ENCODE results near the gene DOCK11. TPM values are rescaled to one million over a fixed set of nuclear protein-coding genes. Genes with fewer than 3 reads are reported as not detected.
"Not testable (repeated sequence)": the region's sequence is repeated elsewhere in the genome, so short reads cannot be mapped to it uniquely, and the experiment has no call there.

Gene DOCK11
- total RNA-seq, 8 experiments from 2014 or later, result 13.6 to 58.2 (median 22.5) TPM

DNA sequence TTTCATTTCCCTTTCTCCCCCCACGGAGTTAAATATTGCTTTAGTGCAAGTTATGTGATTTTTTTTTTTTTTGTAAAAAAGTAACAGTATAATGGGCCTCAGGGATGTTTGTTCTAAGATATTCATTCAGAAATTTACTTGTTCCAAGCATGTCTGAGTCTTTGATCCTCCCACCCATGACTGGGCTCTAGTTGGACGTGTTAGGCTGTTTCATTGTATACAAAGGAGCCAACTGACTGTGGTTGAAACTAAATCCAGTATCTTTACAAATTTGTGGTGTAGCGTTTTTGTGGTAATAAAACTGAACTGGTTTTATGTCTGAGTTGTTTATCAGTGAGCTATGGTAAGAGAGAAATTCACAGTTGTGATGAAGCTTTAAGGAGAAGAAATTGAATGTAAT is 74.1 kb downstream of the DOCK11 start:
- peaks cover 0 to 11% of the 10 kb centered on the region in 2 donors for H3K4me1 ChIP-seq (replicated peaks in 1 of 2)
- ATAC-seq (replicated peaks in 6 of 8), result peak in 2 of 8 experiments; percentile 23 to 28
- H3K27ac ChIP-seq, result peak overlapping the region in 1 of 2 donors; percentile 5
- 38 to 100% (median 88%) methylated on average over 1 to 3 of the region's 3 CpGs; no CpG with 5 or more reads in 3 of the 10 experiments for WGBS, 10 experiments
- no peak overlapping the region for H3K4me3 ChIP-seq
- in situ Hi-C loops (cut with MboI; ENCODE audit: low pct_unique_long_range_greater_than_20kb in 2 of 9, low sequenced_read_pairs in 9 of 9, unreplicated experiment in 9 of 9), result no loop called here

DNA sequence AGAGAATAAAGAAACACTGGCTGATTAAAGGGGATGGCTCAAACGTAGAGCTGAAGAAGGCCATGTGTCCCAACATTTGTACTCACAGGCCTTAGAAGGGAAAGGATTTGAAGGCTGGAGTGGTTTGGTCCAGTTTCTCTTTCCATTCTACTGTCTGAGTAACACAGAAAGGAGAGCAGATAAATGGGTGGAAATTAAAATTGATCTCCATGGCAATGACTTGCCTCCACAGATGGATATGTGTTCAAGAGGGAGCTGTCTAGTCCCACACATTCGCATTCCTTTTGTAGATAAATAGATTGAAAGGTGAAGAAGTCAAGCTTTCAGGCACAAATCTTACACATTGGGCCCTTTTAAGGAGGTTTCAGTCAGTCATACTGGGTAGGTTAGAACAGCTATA is 74.6 kb downstream of the DOCK11 start:
- in situ Hi-C loops (cut with MboI; ENCODE audit: low pct_unique_long_range_greater_than_20kb in 2 of 9, low sequenced_read_pairs in 9 of 9, unreplicated experiment in 9 of 9), result no loop called here
- no peak overlapping the region for H3K4me3 ChIP-seq
- ATAC-seq (replicated peaks in 6 of 8), result peak in 4 of 8 experiments; percentile 38 to 87 (median 61)
- no peak overlapping the region for H3K27ac ChIP-seq
- 6% methylated on average over 2 of the region's 2 CpGs; no CpG with 5 or more reads in 9 of the 10 experiments for WGBS, 10 experiments
- peaks cover 0 to 11% of the 10 kb centered on the region in 2 donors for H3K4me1 ChIP-seq (replicated peaks in 1 of 2)

DNA sequence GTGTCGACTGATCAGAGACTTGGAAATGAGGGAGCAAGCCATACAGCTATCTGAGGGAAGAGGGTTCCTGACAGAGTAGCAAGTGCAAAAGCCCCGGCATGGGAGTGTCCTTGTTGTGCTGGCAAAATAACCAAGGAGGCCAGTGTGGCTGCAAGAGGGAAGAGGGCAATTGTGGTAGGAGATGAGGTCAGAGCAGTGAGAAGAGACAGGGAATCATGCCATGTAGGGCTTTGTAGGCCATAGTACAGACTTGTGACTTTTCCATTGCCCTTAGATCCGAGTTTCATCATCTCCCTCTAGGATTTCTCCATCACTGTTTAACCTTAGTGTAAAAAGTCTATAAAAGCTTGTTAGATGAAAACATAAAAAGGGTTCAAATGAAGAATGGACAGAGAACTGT is 76.2 kb downstream of the DOCK11 start:
- Histone ChIP-seq H3K27ac (no peak overlapping the region), H3K4me1 (replicated peaks in 1 of 2) (peaks cover 0 to 11% of the 10 kb centered on the region in 2 donors), H3K4me3 (no peak overlapping the region)
- in situ Hi-C loops (cut with MboI; ENCODE audit: low pct_unique_long_range_greater_than_20kb in 2 of 9, low sequenced_read_pairs in 9 of 9, unreplicated experiment in 9 of 9), result no loop called here
- ATAC-seq (replicated peaks in 6 of 8), result no peak
- WGBS, 10 experiments, result 89 to 100% methylated on average over 1 of the region's 3 CpGs; no CpG with 5 or more reads in 8 of the 10 experiments

DNA sequence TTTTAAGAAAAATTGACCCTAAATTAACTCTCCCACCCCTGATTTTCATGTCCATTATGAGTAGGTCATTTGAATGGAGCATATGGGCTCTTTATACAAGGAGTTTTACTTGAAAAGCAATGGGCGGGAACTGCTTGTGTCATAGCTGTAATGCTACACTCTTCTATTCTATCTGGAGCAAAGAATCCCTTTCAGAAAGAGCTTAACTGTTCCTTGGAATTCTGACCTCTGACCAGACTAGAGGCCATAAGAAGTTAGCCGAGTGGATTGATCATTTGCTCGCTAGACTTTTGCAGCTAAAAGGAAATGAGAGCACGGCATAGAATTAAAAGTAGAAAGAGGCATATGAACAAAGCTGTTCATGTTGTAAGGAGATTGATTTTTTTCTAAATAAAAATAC is 79.1 kb downstream of the DOCK11 start:
- no peak for ATAC-seq (replicated peaks in 6 of 8)
- WGBS, 10 experiments, result 0 to 100% (median 42%) methylated on average over 1 to 4 of the region's 4 CpGs; no CpG with 5 or more reads in 3 of the 10 experiments
- no peak overlapping the region for H3K27ac ChIP-seq
- in situ Hi-C loops (cut with MboI; ENCODE audit: low pct_unique_long_range_greater_than_20kb in 2 of 9, low sequenced_read_pairs in 9 of 9, unreplicated experiment in 9 of 9), result loop anchor here in 2 of 9 experiments (25.0 kb wide), 2 partner anchors 87 to 112 kb away; partner anchors contain the start of gene DOCK11 (in 1 of the 2)
- H3K4me1 ChIP-seq (replicated peaks in 1 of 2), result peaks cover 6 to 13% of the 10 kb centered on the region in 2 donors
- no peak overlapping the region for H3K4me3 ChIP-seq

DNA sequence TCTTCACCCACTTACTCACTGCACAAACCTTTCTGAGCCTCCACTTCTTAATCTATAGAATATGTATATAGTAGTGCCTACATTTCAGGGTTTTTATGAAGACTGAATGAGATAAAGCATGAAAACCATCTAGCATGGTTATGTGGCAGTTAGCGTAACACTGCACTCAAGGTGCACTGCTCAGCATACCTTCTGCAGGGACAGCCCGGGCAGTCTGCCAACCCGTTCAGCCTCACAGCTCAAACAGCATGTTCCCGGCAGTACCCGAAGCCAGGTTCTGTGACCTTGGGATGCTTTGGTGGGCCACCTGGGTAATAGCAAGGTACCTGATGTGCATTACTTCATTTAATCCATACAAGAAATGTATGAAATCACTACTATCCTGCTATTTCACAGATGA is 81.4 kb downstream of the DOCK11 start:
- in situ Hi-C loops (cut with MboI; ENCODE audit: low pct_unique_long_range_greater_than_20kb in 2 of 9, low sequenced_read_pairs in 9 of 9, unreplicated experiment in 9 of 9), result loop anchor here in 2 of 9 experiments (25.0 kb wide), 2 partner anchors 90 to 115 kb away; partner anchors contain the start of gene DOCK11 (in 1 of the 2)
- Histone ChIP-seq H3K27ac (no peak overlapping the region), H3K4me1 (replicated peaks in 1 of 2) (peaks cover 6 to 7% of the 10 kb centered on the region in 2 donors), H3K4me3 (no peak overlapping the region)
- 60 to 100% (median 85%) methylated on average over 1 to 4 of the region's 5 CpGs; no CpG with 5 or more reads in 6 of the 10 experiments for WGBS, 10 experiments
- peak in 1 of 8 experiments; percentile 37 for ATAC-seq (replicated peaks in 6 of 8)

DNA sequence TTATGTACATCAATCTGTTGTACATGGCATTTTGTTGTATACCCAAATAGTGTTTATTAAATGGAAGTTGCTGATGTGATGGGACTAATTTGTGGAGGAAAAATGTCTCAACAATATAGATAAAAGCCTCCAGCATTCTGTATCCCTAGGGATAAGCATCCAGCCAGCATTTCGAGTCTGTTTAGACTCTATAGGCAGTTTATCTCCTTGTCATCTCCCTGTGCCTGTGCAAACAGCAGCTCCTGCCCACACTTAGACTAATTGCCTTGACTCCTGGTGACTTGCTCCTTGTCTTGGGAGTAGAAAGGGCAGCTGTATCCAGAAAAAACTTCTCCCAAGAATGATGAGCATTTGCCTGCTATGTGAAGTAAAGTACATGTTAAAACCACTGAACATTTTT is 83.8 kb downstream of the DOCK11 start:
- H3K27ac ChIP-seq, result no peak overlapping the region
- 0% methylated on average over 1 of the region's 1 CpG; no CpG with 5 or more reads in 9 of the 10 experiments for WGBS, 10 experiments
- in situ Hi-C loops (cut with MboI; ENCODE audit: low pct_unique_long_range_greater_than_20kb in 2 of 9, low sequenced_read_pairs in 9 of 9, unreplicated experiment in 9 of 9), result loop anchor here in 2 of 9 experiments (25.0 kb wide), 2 partner anchors 92 to 117 kb away; partner anchors contain the start of gene DOCK11 (in 1 of the 2)
- ATAC-seq (replicated peaks in 6 of 8), result peak in 6 of 8 experiments; percentile 7 to 96 (median 83)
- H3K4me3 ChIP-seq, result no peak overlapping the region
- peaks cover 6 to 7% of the 10 kb centered on the region in 2 donors for H3K4me1 ChIP-seq (replicated peaks in 1 of 2)

DNA sequence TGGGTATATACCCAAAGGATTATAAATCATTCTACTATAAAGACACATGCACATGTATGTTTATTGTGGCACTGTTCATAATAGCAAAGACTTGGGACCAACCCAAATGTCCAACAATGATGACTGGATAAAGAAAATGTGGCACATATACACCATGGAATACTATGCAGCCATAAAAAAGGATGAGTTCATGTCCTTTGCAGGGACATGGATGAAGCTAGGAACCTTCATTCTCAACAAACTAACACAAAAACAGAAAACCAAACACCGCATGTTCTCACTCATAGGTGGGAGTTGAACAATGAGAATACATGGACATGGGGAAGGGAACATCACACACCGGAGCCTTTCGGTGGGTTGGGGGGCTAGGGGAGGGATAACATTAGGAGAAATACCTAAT is 87.3 kb downstream of the DOCK11 start:
- 49% methylated on average over 3 of the region's 3 CpGs; no CpG with 5 or more reads in 9 of the 10 experiments for WGBS, 10 experiments
- H3K4me3 ChIP-seq; H3K4me1 ChIP-seq (replicated peaks in 1 of 2); H3K27ac ChIP-seq; ATAC-seq (replicated peaks in 6 of 8): not testable (repeated sequence)
- in situ Hi-C loops (cut with MboI; ENCODE audit: low pct_unique_long_range_greater_than_20kb in 2 of 9, low sequenced_read_pairs in 9 of 9, unreplicated experiment in 9 of 9), result loop anchor here in 2 of 9 experiments (25.0 kb wide), 2 partner anchors 96 to 121 kb away; partner anchors contain the start of gene DOCK11 (in 1 of the 2)

DNA sequence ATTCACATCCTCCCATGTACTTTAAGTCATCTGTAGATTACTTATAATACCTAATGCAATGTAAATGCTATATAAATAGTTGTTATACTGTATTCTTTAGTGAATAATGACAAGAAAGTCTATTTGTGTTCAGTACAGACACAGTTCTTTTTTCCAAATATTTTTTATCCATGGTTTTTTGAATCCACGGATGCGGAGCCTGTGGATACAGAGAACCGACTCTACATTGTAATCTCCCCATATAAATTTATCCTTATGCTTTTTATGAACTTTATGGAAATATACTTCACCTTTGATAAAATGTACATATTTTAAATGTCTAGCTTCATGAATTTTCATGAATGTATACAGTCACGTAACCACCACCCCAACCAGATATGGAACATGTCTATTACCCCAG is 88.2 kb downstream of the DOCK11 start:
- Histone ChIP-seq H3K27ac (no peak overlapping the region), H3K4me1 (replicated peaks in 1 of 2) (peaks cover 6 to 7% of the 10 kb centered on the region in 2 donors), H3K4me3 (no peak overlapping the region)
- WGBS, 10 experiments, result 0 to 72% (median 46%) methylated on average over 1 to 4 of the region's 4 CpGs; no CpG with 5 or more reads in 6 of the 10 experiments
- peak in 1 of 8 experiments; percentile 76 for ATAC-seq (replicated peaks in 6 of 8)
- in situ Hi-C loops (cut with MboI; ENCODE audit: low pct_unique_long_range_greater_than_20kb in 2 of 9, low sequenced_read_pairs in 9 of 9, unreplicated experiment in 9 of 9), result loop anchor here in 2 of 9 experiments (25.0 kb wide), 2 partner anchors 96 to 121 kb away; partner anchors contain the start of gene DOCK11 (in 1 of the 2)

DNA sequence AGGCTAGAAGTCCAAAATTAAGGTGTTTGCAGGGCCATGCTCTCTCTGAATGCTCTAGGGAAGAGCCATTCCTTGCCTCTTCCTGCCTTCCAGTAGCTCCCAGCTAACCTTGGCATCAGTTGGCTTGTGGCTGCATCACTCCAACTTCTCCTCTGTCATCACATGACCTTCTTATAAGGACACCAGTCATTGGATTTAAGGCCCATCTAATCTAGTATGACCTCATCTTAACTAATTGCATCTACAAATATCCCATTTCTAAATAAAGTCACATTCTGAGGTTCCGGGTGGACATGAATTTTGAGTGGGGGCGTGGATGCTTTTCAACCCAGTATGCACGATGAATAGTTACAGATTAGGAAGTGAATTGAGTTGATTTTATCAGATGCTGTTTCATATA is 89.7 kb downstream of the DOCK11 start:
- Histone ChIP-seq H3K4me3 (no peak overlapping the region), H3K4me1 (replicated peaks in 1 of 2) (no peaks in the 10 kb centered on the region), H3K27ac (no peak overlapping the region)
- 17 to 100% (median 53%) methylated on average over 2 to 3 of the region's 3 CpGs; no CpG with 5 or more reads in 7 of the 10 experiments for WGBS, 10 experiments
- ATAC-seq (replicated peaks in 6 of 8), result peak in 2 of 8 experiments; percentile 22 to 37
- in situ Hi-C loops (cut with MboI; ENCODE audit: low pct_unique_long_range_greater_than_20kb in 2 of 9, low sequenced_read_pairs in 9 of 9, unreplicated experiment in 9 of 9), result loop anchor here in 2 of 9 experiments (25.0 kb wide), 2 partner anchors 98 to 123 kb away; partner anchors contain the start of gene DOCK11 (in 1 of the 2)

DNA sequence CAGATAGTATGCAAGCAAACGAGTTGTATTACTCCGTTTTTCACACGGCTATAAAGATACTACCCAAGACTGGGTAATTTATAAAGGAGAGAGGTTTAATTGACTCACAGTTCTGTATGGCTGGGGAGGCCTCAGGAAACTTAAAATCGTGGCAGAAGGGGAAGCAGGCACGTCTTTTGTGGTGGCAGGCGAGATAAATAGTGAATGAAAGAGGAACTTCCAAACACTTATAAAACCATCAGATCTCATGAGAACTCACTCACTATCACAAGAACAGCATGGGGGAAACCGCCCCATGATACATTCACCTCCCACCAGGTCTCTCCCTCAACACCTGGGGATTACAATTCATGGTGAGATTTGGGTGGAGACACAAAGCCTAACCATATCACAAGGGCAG is 90.6 kb downstream of the DOCK11 start:
- H3K27ac ChIP-seq; H3K4me1 ChIP-seq (replicated peaks in 1 of 2); ATAC-seq (replicated peaks in 6 of 8); H3K4me3 ChIP-seq: not testable (repeated sequence)
- in situ Hi-C loops (cut with MboI; ENCODE audit: low pct_unique_long_range_greater_than_20kb in 2 of 9, low sequenced_read_pairs in 9 of 9, unreplicated experiment in 9 of 9), result loop anchor here in 2 of 9 experiments (25.0 kb wide), 2 partner anchors 99 to 124 kb away; partner anchors contain the start of gene DOCK11 (in 1 of the 2)
- WGBS, 10 experiments, result 40 to 50% methylated on average over 1 to 4 of the region's 7 CpGs; no CpG with 5 or more reads in 8 of the 10 experiments

DNA sequence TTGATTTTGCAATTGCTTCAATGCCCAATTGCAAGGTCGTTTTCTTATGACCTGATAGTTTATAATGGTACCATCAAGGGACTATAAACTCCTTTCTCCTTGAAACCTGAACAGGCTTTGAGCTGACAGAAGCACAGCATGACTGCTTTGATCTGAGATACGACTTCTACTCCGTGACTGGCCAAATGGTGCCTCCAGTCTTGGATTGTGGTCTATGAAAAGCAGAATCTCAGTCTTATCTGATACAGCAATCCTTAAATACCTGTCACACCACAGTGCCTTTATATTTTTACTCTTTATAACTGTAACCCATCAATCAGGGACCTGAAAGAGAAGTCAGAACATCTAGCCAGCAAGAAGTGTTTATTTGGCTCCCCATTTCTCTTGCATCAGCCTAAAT is 93.1 kb downstream of the DOCK11 start:
- ATAC-seq (replicated peaks in 6 of 8), result no peak
- H3K27ac ChIP-seq, result no peak overlapping the region
- in situ Hi-C loops (cut with MboI; ENCODE audit: low pct_unique_long_range_greater_than_20kb in 2 of 9, low sequenced_read_pairs in 9 of 9, unreplicated experiment in 9 of 9), result loop anchor here in 2 of 9 experiments (25.0 kb wide), 2 partner anchors 101 to 126 kb away; partner anchors contain the start of gene DOCK11 (in 1 of the 2)

DNA sequence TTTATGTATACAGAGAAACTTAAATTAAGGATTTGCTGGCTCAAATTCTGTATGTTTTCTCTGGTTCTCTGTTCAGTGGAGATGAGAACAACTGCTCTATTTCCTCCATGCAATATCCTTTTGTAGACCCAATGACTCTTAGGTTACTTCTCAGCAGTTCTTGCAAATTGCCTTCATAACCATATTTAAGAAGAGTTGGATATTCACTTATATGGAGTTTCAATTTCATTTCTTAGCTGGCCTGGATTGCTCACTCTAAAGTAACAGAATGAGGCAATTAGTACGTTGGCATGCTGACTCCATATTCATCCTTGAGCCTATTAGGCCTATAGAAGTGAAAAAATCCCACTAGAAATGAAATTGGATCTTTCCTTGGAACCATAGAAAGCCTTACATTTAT is 93.6 kb downstream of the DOCK11 start:
- in situ Hi-C loops (cut with MboI; ENCODE audit: low pct_unique_long_range_greater_than_20kb in 2 of 9, low sequenced_read_pairs in 9 of 9, unreplicated experiment in 9 of 9), result loop anchor here in 2 of 9 experiments (25.0 kb wide), 2 partner anchors 102 to 127 kb away; partner anchors contain the start of gene DOCK11 (in 1 of the 2)
- H3K27ac ChIP-seq, result no peak overlapping the region
- peak in 3 of 8 experiments; percentile 37 to 76 (median 61) for ATAC-seq (replicated peaks in 6 of 8)
- WGBS, 10 experiments, result 33% methylated on average over 1 of the region's 1 CpG; no CpG with 5 or more reads in 9 of the 10 experiments
- H3K4me1 ChIP-seq (replicated peaks in 1 of 2), result no peaks in the 10 kb centered on the region
- no peak overlapping the region for H3K4me3 ChIP-seq

More for the DNA sequence above, 93.1 kb downstream of the DOCK11 start:
- 0 to 84% (median 32%) methylated on average over 1 to 3 of the region's 3 CpGs; no CpG with 5 or more reads in 5 of the 10 experiments for WGBS, 10 experiments
- Histone ChIP-seq H3K4me3 (no peak overlapping the region), H3K4me1 (replicated peaks in 1 of 2) (no peaks in the 10 kb centered on the region)

DNA sequence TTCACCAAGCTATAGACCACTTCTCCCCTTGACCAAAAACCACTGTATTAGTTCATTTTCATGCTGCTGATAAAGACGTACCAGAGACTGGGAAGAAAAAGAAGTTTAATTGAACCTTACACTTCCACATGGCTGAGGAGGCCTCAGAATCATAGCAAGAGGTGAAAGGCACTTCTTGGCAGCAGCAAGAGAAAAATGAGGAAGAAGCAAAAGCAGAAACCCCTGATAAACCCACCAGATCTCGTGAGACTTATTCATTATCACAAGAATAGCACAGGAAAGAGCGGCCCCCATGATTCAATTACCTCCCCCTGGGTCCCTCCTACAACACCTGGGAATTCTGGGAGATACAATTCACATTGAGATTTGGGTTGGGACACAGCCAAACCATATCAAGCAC is 97.8 kb downstream of the DOCK11 start:
- H3K27ac ChIP-seq, result no peak overlapping the region
- no peak for ATAC-seq (replicated peaks in 6 of 8)
- 26 to 80% (median 48%) methylated on average over 1 to 3 of the region's 3 CpGs; no CpG with 5 or more reads in 7 of the 10 experiments for WGBS, 10 experiments
- H3K4me3 ChIP-seq, result no peak overlapping the region
- H3K4me1 ChIP-seq (replicated peaks in 1 of 2), result no peaks in the 10 kb centered on the region
- in situ Hi-C loops (cut with MboI; ENCODE audit: low pct_unique_long_range_greater_than_20kb in 2 of 9, low sequenced_read_pairs in 9 of 9, unreplicated experiment in 9 of 9), result loop anchor here in 2 of 9 experiments (25.0 kb wide), 2 partner anchors 106 to 131 kb away; partner anchors contain the start of gene DOCK11 (in 1 of the 2)

Measured in motor neuron (in vitro differentiated cells).